ENCODE results near the gene IGSF9B.

IGSF9B gene

DNA sequence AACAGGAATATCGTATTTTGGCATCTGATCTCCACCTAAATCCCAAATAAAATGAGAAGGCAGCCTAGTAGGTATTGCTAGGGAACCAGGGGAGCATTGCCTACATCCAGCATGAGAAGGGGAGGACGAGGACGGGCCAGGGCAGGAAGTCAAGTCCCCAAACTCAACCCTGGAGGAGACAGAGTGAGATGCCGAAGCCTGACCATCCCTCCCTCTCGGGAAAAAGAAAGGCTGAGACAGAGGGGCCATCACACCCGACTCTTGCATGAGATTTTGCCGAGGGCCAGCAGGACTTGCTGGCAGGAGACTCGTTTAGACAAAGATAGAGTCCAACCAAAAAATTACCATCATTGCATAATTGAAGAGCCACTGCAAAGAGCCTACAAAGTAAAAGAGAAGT is 61.2 kb downstream of the IGSF9B start:
- Histone ChIP-seq H3K36me3 (ENCODE audit: insufficient read depth, low read length) (peaks cover 15% of the 10 kb centered on the region), H3K4me1 (ENCODE audit: insufficient read depth, low read length) (peaks cover 5% of the 10 kb centered on the region), H3K4me3 (ENCODE audit: low read depth in 1 of 2, low read length in 2 of 2) (no peak overlapping the region), H3K9me3 (ENCODE audit: low read length) (no peaks in the 10 kb centered on the region), H3K9ac (ENCODE audit: low read length) (no peak overlapping the region), H3K27me3 (ENCODE audit: control insufficient read depth in 1 of 2, insufficient read depth in 2 of 2, low read length in 2 of 2) (no peaks in the 10 kb centered on the region), H3K27ac (ENCODE audit: low read depth, low read length) (no peak overlapping the region)

DNA sequence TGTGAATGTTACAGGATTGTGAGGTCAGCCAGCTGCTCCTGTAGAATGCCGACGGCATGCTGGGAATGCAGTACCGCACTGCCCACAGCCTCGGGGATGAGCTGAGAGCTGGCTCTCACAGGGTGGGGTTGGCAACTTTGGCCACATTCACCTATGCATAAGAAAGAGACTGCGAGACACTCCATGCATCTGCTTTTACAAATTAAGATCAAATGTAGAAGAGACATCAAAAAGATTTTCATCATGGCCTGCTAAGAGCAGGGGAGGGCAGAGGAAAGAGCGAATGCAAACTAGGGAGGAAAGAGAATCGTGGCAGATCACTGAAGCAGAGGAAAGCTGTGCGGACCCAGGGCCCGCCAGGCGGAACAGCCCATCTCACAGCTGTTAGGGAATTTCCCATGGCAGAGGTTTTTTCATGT is 61.7 kb downstream of the IGSF9B start:
- peaks cover 5% of the 10 kb centered on the region for H3K4me1 ChIP-seq (ENCODE audit: insufficient read depth, low read length)
- H3K9me3 ChIP-seq (ENCODE audit: low read length): no peaks in the 10 kb centered on the region
- H3K27me3 ChIP-seq (ENCODE audit: control insufficient read depth in 1 of 2, insufficient read depth in 2 of 2, low read length in 2 of 2): no peaks in the 10 kb centered on the region
- no peak overlapping the region for H3K27ac ChIP-seq (ENCODE audit: low read depth, low read length)
- no peak overlapping the region for H3K4me3 ChIP-seq (ENCODE audit: low read depth in 1 of 2, low read length in 2 of 2)
- no peak overlapping the region for H3K9ac ChIP-seq (ENCODE audit: low read length)
- H3K36me3 ChIP-seq (ENCODE audit: insufficient read depth, low read length): peaks cover 11% of the 10 kb centered on the region

DNA sequence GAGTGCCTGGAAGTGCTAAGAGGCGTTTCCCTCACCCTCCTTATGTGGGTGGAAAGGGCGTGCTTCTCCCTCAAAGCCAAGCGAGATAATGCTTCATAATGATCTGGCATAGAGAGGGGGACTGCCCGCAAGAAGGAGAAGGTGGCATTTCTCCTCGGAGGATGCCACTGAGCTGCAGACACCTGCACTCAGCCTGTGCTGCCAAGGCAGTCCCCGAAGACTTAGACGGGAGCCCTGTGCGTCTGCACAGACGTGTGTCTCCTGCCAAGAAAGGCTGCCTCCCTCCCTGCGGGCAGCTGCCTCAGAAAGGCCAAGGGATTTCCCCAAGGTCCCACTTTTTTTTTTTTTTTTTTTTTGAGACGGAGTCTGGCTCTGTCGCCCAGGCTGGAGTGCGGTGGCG is 63.4 kb downstream of the IGSF9B start:
- Histone ChIP-seq H3K4me3 (ENCODE audit: low read depth in 1 of 2, low read length in 2 of 2) (no peak overlapping the region), H3K36me3 (ENCODE audit: insufficient read depth, low read length) (no peaks in the 10 kb centered on the region), H3K4me1 (ENCODE audit: insufficient read depth, low read length) (peaks cover 5% of the 10 kb centered on the region), H3K9ac (ENCODE audit: low read length) (no peak overlapping the region), H3K27me3 (ENCODE audit: control insufficient read depth in 1 of 2, insufficient read depth in 2 of 2, low read length in 2 of 2) (no peaks in the 10 kb centered on the region), H3K9me3 (ENCODE audit: low read length) (no peaks in the 10 kb centered on the region), H3K27ac (ENCODE audit: low read depth, low read length) (no peak overlapping the region)

DNA sequence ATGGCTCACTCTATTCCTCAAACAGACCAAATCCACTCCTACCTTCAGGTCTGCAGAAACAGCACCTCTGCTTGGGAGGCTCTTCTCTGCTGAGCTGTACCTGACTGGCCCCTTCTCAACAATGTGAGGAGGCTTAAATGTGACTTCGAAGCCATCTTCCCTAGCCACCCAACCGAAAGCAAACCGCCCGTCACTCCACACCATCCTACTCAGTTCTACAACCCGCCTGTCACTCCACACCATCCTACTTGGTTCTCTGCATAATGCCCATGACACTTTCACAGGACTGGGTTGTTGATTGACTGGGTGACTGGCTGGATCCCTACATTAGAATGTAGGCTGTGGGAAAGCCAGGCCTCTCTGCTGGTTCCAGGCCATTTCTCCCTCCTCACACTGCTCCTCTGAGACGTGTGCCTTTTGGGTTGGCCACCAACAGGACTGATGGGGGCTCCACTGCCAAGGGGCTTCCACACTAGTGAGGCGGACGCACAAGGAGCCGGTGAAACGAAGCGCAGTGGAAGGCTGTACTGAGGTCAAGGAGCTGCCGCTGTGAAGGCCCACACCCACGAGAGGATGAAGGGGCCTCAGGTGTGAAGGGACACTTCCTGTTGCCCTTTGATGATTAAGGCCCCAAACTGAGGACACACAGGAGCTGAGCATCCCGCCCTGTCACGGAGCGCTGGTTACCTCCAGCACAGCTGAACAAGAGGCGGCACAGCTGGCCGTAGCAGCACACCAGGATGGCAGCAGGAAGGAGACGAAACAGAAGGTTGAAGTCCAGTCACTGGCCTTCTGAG is 64.0 kb downstream of the IGSF9B start:
- no peaks in the 10 kb centered on the region for H3K36me3 ChIP-seq (ENCODE audit: insufficient read depth, low read length)
- no peak overlapping the region for H3K27ac ChIP-seq (ENCODE audit: low read depth, low read length)
- no peaks in the 10 kb centered on the region for H3K9me3 ChIP-seq (ENCODE audit: low read length)
- no peak overlapping the region for H3K9ac ChIP-seq (ENCODE audit: low read length)
- no peaks in the 10 kb centered on the region for H3K27me3 ChIP-seq (ENCODE audit: control insufficient read depth in 1 of 2, insufficient read depth in 2 of 2, low read length in 2 of 2)
- H3K4me3 ChIP-seq (ENCODE audit: low read depth in 1 of 2, low read length in 2 of 2): no peak overlapping the region
- H3K4me1 ChIP-seq (ENCODE audit: insufficient read depth, low read length): peaks cover 5% of the 10 kb centered on the region

DNA sequence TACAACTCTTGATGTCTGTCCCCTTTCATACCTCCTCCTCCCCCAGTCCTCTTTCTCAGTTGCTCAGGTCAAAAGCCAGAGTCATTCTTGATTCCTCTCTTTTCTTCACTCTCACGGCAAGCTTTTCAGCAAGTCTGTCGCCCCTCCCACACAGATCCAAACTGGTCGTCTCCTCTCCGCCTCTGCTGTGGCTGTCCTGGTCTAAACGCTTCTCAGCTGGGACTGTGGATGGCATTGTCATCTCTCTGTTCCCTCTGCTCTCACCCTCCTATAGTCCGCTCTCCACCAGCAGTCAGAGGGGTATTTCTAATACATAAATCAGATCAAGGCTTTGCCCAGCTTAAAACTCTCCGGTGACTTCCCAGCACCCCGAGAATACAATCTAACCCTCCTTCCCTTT is 64.6 kb downstream of the IGSF9B start:
- Histone ChIP-seq H3K27ac (ENCODE audit: low read depth, low read length) (no peak overlapping the region), H3K9me3 (ENCODE audit: low read length) (no peaks in the 10 kb centered on the region), H3K27me3 (ENCODE audit: control insufficient read depth in 1 of 2, insufficient read depth in 2 of 2, low read length in 2 of 2) (no peaks in the 10 kb centered on the region), H3K9ac (ENCODE audit: low read length) (no peak overlapping the region), H3K36me3 (ENCODE audit: insufficient read depth, low read length) (no peaks in the 10 kb centered on the region), H3K4me1 (ENCODE audit: insufficient read depth, low read length) (peaks cover 5% of the 10 kb centered on the region), H3K4me3 (ENCODE audit: low read depth in 1 of 2, low read length in 2 of 2) (no peak overlapping the region)

DNA sequence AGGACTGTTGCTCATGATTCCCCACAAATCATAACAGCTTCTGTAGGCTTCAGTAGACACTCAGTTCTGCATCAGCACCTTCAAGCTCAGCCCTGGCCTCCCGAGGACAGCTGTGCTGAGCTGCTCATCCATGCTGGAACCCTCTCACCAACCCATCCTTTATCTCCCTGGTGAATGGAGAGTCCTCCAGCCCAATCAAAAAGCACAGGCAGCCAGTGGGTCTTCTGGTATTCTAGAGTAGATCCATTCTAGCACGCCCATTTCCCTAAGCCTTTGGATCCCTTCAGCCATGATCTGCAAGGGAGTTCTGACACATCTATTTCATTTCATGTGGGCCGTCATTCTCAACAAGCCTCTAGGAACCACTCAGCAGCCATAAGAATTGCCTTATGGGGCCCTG is 66.9 kb downstream of the IGSF9B start:
- Histone ChIP-seq H3K9ac (ENCODE audit: low read length) (no peak overlapping the region), H3K9me3 (ENCODE audit: low read length) (no peaks in the 10 kb centered on the region), H3K4me3 (ENCODE audit: low read depth in 1 of 2, low read length in 2 of 2) (no peak overlapping the region)

DNA sequence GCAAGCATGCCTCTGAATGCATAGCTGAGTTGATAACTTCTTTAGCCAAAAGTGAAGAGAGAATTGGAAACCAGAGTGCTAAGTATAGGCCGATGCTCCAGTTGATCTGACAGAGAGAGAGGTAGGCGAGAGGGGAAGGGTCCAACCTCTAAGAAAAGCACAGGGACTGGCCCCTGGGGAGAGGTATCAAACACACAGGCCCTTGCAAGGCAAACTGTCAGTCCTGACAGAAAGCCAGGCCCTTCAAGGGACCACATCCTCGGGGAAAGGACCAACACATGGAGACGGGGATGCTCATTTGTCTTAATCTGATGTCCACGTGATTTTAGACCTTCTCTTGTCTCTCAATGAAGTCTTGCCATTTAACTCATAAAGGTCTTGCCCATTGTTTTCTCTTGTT is 67.6 kb downstream of the IGSF9B start:
- Histone ChIP-seq H3K4me1 (ENCODE audit: insufficient read depth, low read length) (no peaks in the 10 kb centered on the region), H3K4me3 (ENCODE audit: low read depth in 1 of 2, low read length in 2 of 2) (no peak overlapping the region), H3K36me3 (ENCODE audit: insufficient read depth, low read length) (no peaks in the 10 kb centered on the region), H3K9me3 (ENCODE audit: low read length) (no peaks in the 10 kb centered on the region), H3K9ac (ENCODE audit: low read length) (no peak overlapping the region), H3K27me3 (ENCODE audit: control insufficient read depth in 1 of 2, insufficient read depth in 2 of 2, low read length in 2 of 2) (no peaks in the 10 kb centered on the region), H3K27ac (ENCODE audit: low read depth, low read length) (no peak overlapping the region)

More for the DNA sequence above, 66.9 kb downstream of the IGSF9B start:
- peaks cover 5% of the 10 kb centered on the region for H3K4me1 ChIP-seq (ENCODE audit: insufficient read depth, low read length)
- no peaks in the 10 kb centered on the region for H3K27me3 ChIP-seq (ENCODE audit: control insufficient read depth in 1 of 2, insufficient read depth in 2 of 2, low read length in 2 of 2)
- no peaks in the 10 kb centered on the region for H3K36me3 ChIP-seq (ENCODE audit: insufficient read depth, low read length)
- H3K27ac ChIP-seq (ENCODE audit: low read depth, low read length): no peak overlapping the region

DNA sequence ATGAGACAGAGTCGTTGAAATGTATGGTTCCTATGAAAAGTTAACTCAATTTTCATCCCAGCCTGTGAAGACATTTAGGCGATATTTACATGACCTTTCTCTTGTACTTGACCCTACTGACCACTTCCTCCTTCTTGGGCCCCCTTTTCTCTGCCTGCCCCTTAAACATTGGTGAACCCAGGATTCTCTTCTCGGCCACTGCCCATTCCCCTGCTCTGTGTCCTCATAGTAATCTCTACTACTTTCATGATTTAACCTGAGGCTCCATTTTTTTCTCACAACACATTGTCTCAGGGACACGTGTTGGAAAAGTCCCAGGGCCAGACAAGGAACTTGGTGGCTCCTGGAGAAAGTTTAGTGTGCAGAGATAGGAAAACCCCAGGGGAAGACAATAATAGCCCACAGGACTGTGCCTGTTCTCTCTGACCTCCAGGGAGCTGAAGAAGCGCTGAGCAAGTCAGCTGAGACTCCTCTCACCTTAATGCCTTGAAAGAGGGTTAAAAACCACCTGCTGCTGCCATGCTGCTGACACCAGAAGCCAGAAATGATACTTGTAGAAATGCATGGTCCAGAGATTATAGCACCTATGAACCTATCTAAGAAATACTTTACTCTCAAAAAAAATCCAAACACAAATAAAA is 69.0 kb downstream of the IGSF9B start:
- H3K36me3 ChIP-seq (ENCODE audit: insufficient read depth, low read length): no peaks in the 10 kb centered on the region
- H3K9me3 ChIP-seq (ENCODE audit: low read length): no peaks in the 10 kb centered on the region
- H3K4me3 ChIP-seq (ENCODE audit: low read depth in 1 of 2, low read length in 2 of 2): no peak overlapping the region
- H3K27me3 ChIP-seq (ENCODE audit: control insufficient read depth in 1 of 2, insufficient read depth in 2 of 2, low read length in 2 of 2): no peaks in the 10 kb centered on the region
- H3K4me1 ChIP-seq (ENCODE audit: insufficient read depth, low read length): no peaks in the 10 kb centered on the region
- H3K9ac ChIP-seq (ENCODE audit: low read length): no peak overlapping the region
- H3K27ac ChIP-seq (ENCODE audit: low read depth, low read length): no peak overlapping the region

DNA sequence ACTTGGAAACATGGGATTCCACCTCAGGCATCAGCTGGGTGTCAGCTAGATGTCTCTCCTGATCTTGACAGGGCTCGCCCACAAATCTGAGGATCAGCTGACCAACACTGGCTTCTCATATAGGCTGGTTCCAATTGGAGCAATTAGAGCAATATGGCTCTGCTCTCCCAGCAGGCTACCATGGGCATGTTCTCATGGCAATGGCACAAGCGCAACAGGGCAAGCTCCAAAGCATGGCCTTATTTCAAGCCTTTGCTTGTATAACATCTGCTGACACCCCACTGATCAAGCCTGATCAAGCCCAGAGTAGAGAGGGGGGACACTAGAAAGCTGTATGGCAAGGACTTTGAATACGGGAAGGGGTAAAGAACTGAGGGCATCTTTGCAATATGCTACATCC is 70.7 kb downstream of the IGSF9B start:
- no peaks in the 10 kb centered on the region for H3K36me3 ChIP-seq (ENCODE audit: insufficient read depth, low read length)
- H3K27me3 ChIP-seq (ENCODE audit: control insufficient read depth in 1 of 2, insufficient read depth in 2 of 2, low read length in 2 of 2): no peaks in the 10 kb centered on the region

DNA sequence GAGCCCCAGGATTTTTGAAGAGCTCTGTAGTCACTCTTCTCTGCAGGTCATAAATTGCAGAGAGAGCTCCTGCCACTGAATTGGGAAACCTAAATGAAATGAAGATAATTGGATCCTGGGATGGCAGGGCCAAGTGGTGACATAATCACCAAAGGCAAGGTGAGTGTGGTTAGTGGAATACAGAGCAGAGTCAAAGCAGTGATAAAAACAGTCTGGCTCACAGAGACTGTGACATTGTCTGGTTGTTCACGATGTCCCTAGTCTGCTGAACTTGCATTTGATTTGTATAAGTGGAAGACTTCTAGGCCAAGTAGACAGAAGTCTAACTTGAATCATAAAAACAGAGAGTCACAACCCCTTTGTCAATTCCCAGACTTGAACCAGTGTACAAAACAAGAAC is 84.6 kb downstream of the IGSF9B start:
- H3K27me3 ChIP-seq (ENCODE audit: control insufficient read depth in 1 of 2, insufficient read depth in 2 of 2, low read length in 2 of 2): no peaks in the 10 kb centered on the region

More for the DNA sequence above, 70.7 kb downstream of the IGSF9B start:
- Histone ChIP-seq H3K4me3 (ENCODE audit: low read depth in 1 of 2, low read length in 2 of 2) (no peak overlapping the region), H3K9me3 (ENCODE audit: low read length) (no peaks in the 10 kb centered on the region), H3K4me1 (ENCODE audit: insufficient read depth, low read length) (no peaks in the 10 kb centered on the region), H3K9ac (ENCODE audit: low read length) (no peak overlapping the region), H3K27ac (ENCODE audit: low read depth, low read length) (no peak overlapping the region)

DNA sequence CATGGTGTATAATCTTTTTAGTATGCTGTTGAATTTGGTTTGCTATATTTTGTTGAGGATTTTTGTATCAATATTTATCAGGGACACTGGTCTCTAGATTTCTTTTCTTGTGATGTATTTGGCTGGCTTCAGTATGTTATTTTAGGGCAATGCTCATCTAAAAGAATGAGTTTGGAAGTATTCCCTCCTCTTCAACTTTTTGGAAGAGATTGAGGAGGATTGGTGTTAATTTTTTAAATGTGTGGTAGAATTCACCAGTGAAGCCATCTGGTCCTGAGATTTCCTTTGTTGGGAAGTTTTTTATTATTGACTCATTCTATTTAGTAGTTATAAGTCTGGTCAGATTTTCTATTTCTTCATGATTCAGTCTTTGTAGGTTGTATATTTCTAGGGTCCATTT is 89.3 kb downstream of the IGSF9B start:
- Histone ChIP-seq H3K9ac (ENCODE audit: low read length) (no peak overlapping the region), H3K4me1 (ENCODE audit: insufficient read depth, low read length) (no peaks in the 10 kb centered on the region), H3K27ac (ENCODE audit: low read depth, low read length) (no peak overlapping the region), H3K9me3 (ENCODE audit: low read length) (no peaks in the 10 kb centered on the region), H3K27me3 (ENCODE audit: control insufficient read depth in 1 of 2, insufficient read depth in 2 of 2, low read length in 2 of 2) (no peaks in the 10 kb centered on the region), H3K4me3 (ENCODE audit: low read depth in 1 of 2, low read length in 2 of 2) (no peak overlapping the region), H3K36me3 (ENCODE audit: insufficient read depth, low read length) (no peaks in the 10 kb centered on the region)

More for the DNA sequence above, 84.6 kb downstream of the IGSF9B start:
- Histone ChIP-seq H3K4me1 (ENCODE audit: insufficient read depth, low read length) (no peaks in the 10 kb centered on the region), H3K27ac (ENCODE audit: low read depth, low read length) (no peak overlapping the region), H3K4me3 (ENCODE audit: low read depth in 1 of 2, low read length in 2 of 2) (no peak overlapping the region), H3K36me3 (ENCODE audit: insufficient read depth, low read length) (no peaks in the 10 kb centered on the region), H3K9me3 (ENCODE audit: low read length) (no peaks in the 10 kb centered on the region), H3K9ac (ENCODE audit: low read length) (no peak overlapping the region)

DNA sequence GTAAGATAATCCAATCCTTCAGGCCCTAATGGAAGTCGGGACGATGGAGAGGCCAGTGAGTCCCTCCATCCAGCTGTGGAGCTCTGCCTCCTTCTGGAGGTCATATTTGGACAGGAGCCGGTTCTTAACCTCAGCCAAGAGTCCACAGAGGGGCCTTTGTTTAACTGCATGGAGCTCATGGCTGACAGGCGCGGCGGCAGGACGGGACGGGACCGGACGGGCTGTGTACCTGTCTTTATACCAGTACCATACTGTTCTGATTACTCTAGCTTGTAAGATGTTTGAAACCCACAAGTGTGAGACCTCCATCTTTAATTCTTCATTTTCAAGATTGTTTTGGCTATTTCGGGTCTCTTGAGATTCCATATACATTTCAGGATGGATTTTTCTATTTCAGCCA is 91.3 kb downstream of the IGSF9B start:
- no peaks in the 10 kb centered on the region for H3K27me3 ChIP-seq (ENCODE audit: control insufficient read depth in 1 of 2, insufficient read depth in 2 of 2, low read length in 2 of 2)
- no peak overlapping the region for H3K27ac ChIP-seq (ENCODE audit: low read depth, low read length)
- H3K4me3 ChIP-seq (ENCODE audit: low read depth in 1 of 2, low read length in 2 of 2): no peak overlapping the region
- no peaks in the 10 kb centered on the region for H3K9me3 ChIP-seq (ENCODE audit: low read length)
- H3K4me1 ChIP-seq (ENCODE audit: insufficient read depth, low read length): no peaks in the 10 kb centered on the region
- no peaks in the 10 kb centered on the region for H3K36me3 ChIP-seq (ENCODE audit: insufficient read depth, low read length)
- H3K9ac ChIP-seq (ENCODE audit: low read length): no peak overlapping the region
